DND-41 (cell line): ENCODE data around the gene ACSL6.

ENCODE experiments used
- EZH2 ChIP-seq: IDR thresholded peaks from 3 replicates; pipeline ENCODE4 v1.6.1; 2012; ENCODE audit warnings: borderline replicate concordance, low read depth, mild to moderate bottlenecking, moderate library complexity, low read length, inconsistent platforms; ENCODE audit not compliant: severe bottlenecking
- TF ChIP-seq, protein P1 (sequence below): IDR thresholded peaks from 2 replicates; pipeline ENCODE4 v1.5.1; 2012; ENCODE audit warnings: borderline replicate concordance, low read length, moderate library complexity, mild to moderate bottlenecking; ENCODE audit not compliant: poor library complexity, severe bottlenecking; ENCODE audit errors: extremely low read depth

DNA sequence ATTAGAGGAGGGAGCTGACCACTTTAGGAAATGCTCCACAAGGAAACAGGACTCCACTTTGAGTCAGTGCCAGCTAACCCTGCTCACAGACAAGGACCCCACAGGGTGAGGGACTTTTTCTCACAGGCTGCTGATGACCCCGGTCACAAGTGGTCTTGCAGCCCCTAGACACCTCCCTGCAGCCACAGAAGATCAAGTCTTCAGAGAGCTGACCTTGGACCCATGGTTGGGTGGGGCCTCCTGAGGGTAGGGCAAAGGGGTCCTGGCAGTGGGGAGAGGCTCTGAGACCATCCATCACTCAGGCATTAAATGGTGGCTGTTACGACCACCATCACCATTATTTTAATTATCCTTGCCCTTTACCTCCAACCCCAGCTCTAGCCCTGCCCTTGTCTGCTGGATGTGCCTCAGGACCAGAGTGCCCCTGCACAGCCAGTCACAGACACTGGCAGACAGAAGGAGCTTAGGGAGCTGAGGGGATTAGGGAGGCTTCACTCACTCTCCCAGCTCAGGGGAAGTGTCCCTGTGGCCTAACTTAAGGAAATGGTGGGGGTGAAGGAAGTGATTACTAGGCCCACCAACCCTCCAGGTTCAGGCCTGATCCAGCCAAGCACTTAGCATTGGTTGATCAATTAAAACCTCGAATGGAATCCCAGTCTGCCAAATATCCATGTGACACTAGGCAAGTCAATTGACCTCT is 1.6 kb downstream of the ACSL6 start:
- TF ChIP-seq, protein P1, sequence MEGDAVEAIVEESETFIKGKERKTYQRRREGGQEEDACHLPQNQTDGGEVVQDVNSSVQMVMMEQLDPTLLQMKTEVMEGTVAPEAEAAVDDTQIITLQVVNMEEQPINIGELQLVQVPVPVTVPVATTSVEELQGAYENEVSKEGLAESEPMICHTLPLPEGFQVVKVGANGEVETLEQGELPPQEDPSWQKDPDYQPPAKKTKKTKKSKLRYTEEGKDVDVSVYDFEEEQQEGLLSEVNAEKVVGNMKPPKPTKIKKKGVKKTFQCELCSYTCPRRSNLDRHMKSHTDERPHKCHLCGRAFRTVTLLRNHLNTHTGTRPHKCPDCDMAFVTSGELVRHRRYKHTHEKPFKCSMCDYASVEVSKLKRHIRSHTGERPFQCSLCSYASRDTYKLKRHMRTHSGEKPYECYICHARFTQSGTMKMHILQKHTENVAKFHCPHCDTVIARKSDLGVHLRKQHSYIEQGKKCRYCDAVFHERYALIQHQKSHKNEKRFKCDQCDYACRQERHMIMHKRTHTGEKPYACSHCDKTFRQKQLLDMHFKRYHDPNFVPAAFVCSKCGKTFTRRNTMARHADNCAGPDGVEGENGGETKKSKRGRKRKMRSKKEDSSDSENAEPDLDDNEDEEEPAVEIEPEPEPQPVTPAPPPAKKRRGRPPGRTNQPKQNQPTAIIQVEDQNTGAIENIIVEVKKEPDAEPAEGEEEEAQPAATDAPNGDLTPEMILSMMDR = no peak
- no peak for TF ChIP-seq EZH2
